Ovary (tissue), 9 donors: ENCODE data around the gene THSD7A. TPM values are rescaled to one million over a fixed set of nuclear protein-coding genes. Genes with fewer than 3 reads are reported as not detected.

Source experiments
- DNase-seq, 5 donors: peaks; one replicate each; pipeline ENCODE4 v3.0.0-alpha.2; 2019 to 2020
- H3K27ac ChIP-seq, 2 donors: fragments of 200-600 bp; one replicate each; pipeline versions ENCODE4 v1.5.1 to v1.8.0; 2019 to 2022
- H3K27me3 ChIP-seq: fragments of 200-600 bp; one replicate; pipeline ENCODE4 v1.8.0; 2022
- H3K36me3 ChIP-seq: fragments of 200-600 bp; sonication (generic); one replicate; pipeline ENCODE4 v1.5.1; 2019
- H3K4me1 ChIP-seq: one replicate; pipeline ENCODE4 v1.8.1; 2013; ENCODE audit warnings: mild to moderate bottlenecking, moderate library complexity; ENCODE audit not compliant: insufficient read depth
- H3K4me3 ChIP-seq: fragments of 200-600 bp; sonication (generic); one replicate; pipeline ENCODE4 v1.5.1; 2017
- H3K9me3 ChIP-seq, 2 donors: fragments of 200-600 bp in 1 of 2; sonication (generic) in 1 of 2; one replicate each; pipeline versions ENCODE4 v1.5.1 to v1.8.1; 2013 to 2019; ENCODE audit warnings: mild to moderate bottlenecking in 1 of 2, moderate library complexity in 1 of 2
- EP300 ChIP-seq: sonication (generic); formaldehyde crosslinking; IDR thresholded peaks from one replicate; pipeline ENCODE4 v1.6.1; 2017; ENCODE audit warnings: antibody characterized with exemption
- POLR2A ChIP-seq: fragments of 450-650 bp; IDR thresholded peaks from one replicate; pipeline ENCODE4 v1.6.1; 2017; ENCODE audit warnings: antibody characterized with exemption, mild to moderate bottlenecking, moderate library complexity
- WGBS, 3 donors: extraction: QIAGEN DNeasy Blood & Tissue Kit in 1 of 3; methylation state at CpG; one replicate each; pipeline versions ENCODE4 v1.1.5 to v1.1.7; 2013 to 2017; 5-methylcytosine and 5-hydroxymethylcytosine counted together
- intact Hi-C, 4 donors: fragments of 100-400 bp; cut with DNase I; formaldehyde crosslinking; loops; one replicate each; pipeline versions ENCODE4 v1.11.0 to v1.15.1; 2022 to 2023
- polyA plus RNA-seq, 2 donors: library from polyadenylated mRNA; stranded (reverse); fragments of 200-250 nt in 1 of 2; fragments of 350-450 nt in 1 of 2; fragmentation: Illumina TruSeq in 1 of 2; extraction: RNeasy Lipid Tissue Mini Kit (QIAGEN cat#74804) in 1 of 2; gene quantifications; one replicate each; pipeline ENCODE4 v1.2.3, GENCODE V29; 2013 to 2014
- total RNA-seq, 7 donors: library from RNA; depleted of rRNA in 2 of 7; stranded (reverse); fragments of >200 nt in 2 of 7; fragmentation: NEBNext Ultra II Directional in 3 of 7; extraction: Animal tissue kit (Norgen Biotek cat#: 25700) in 3 of 7; gene quantifications; one replicate each; pipeline versions ENCODE4 v1.1.0 to v1.2.4, GENCODE V29; 2016 to 2023
- TF ChIP-seq, protein P1 (sequence below), 3 donors: fragments of 450-650 bp in 2 of 3; fragments of 200-600 bp in 1 of 3; IDR thresholded peaks; one replicate each; pipeline versions ENCODE4 v1.5.1 to v1.8.0; 2016 to 2022; ENCODE audit warnings: antibody characterized with exemption in 3 of 3, mild to moderate bottlenecking in 1 of 3
- donor health status: DM: no; HTN: no; CAD: no; lungs with moderate emphysema.
- donor health status: DM: no; HTN: no; CAD: no.
- donor health status: Bipolar disorder and iron deficiency.
- donor health status: DM: yes; HTN: yes; CAD: no.
- donor health status: DM: no; HTN: no; CAD: no.
- donor health status: DM: yes; HTN: yes; CAD: no.

THSD7A gene
- total and polyA plus RNA-seq, 9 donors, result 1.8 to 12.1 (median 3.6) TPM

DNA sequence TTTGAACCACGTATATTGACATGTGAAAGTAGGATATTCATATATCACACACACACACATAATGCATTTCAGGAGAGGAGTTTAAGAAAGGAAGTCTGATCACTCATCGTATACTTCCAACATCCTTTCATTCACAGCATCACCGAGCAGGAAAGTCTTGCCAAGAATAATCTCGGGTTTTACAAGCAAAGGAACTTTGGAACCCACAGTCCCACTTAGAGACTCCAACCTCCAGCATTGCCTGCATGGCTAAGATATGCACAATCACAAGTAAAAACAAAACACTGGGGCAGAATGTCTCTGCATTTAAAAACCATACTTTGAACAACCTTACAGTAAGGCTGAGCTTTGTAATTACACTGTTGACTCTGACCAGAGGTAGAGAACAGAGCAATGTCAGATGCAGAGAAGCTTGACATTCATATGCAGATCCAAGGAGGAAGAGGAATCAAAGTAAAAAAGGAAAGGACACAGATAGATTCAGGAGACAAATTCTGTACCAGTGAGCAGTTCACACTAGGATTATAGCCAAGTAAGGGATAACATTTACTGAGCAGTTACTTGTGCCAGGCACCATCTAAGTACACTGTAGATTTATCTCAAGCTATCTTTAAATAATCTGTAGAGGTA, 14.8 kb downstream of the THSD7A start:
- H3K27me3 ChIP-seq, result no peaks in the 10 kb centered on the region
- intact Hi-C loops, result no loop called here
- no peak for DNase-seq

DNA sequence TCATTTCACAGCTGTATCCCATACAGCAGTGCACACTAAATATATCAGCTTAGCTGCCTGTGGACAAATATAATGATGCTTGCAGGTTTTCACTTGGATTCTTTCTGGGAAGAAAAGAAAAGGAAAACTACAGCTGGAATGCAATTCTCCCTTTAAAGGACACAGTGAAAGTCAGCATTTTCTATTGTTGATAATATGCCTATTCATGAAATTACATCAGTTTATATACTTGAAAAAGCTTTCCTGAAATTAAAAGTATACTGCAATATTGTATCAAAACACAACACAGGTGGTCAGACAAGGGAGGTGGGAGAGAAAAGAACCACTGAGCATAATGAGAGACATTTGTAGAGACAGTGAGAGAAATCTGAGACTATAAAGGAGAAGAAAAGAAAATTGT, 20.3 kb downstream of the THSD7A start:
- Histone ChIP-seq H3K9me3 (no peaks in the 10 kb centered on the region), H3K27ac (no peak overlapping the region), H3K27me3 (no peaks in the 10 kb centered on the region), H3K4me1 (no peaks in the 10 kb centered on the region), H3K36me3 (no peaks in the 10 kb centered on the region), H3K4me3 (no peak overlapping the region)
- DNase-seq, result no peak
- no peak for TF ChIP-seq POLR2A
- TF ChIP-seq, protein P1, sequence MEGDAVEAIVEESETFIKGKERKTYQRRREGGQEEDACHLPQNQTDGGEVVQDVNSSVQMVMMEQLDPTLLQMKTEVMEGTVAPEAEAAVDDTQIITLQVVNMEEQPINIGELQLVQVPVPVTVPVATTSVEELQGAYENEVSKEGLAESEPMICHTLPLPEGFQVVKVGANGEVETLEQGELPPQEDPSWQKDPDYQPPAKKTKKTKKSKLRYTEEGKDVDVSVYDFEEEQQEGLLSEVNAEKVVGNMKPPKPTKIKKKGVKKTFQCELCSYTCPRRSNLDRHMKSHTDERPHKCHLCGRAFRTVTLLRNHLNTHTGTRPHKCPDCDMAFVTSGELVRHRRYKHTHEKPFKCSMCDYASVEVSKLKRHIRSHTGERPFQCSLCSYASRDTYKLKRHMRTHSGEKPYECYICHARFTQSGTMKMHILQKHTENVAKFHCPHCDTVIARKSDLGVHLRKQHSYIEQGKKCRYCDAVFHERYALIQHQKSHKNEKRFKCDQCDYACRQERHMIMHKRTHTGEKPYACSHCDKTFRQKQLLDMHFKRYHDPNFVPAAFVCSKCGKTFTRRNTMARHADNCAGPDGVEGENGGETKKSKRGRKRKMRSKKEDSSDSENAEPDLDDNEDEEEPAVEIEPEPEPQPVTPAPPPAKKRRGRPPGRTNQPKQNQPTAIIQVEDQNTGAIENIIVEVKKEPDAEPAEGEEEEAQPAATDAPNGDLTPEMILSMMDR (IDR thresholded peaks at IDR 0.05), result no peak
- no peak for TF ChIP-seq EP300
- intact Hi-C loops, result no loop called here

More for the DNA sequence above, 14.8 kb downstream of the THSD7A start:
- WGBS, 3 donors, result 44 to 47% (median 47%) methylated on average over 4 of the region's 4 CpGs
- Histone ChIP-seq H3K4me1 (no peaks in the 10 kb centered on the region), H3K4me3 (no peak overlapping the region), H3K36me3 (no peaks in the 10 kb centered on the region), H3K27ac (no peak overlapping the region), H3K9me3 (no peaks in the 10 kb centered on the region)
- TF ChIP-seq EP300 (no peak), POLR2A (no peak)
- TF ChIP-seq, protein P1 (IDR thresholded peaks at IDR 0.05), result no peak

DNA sequence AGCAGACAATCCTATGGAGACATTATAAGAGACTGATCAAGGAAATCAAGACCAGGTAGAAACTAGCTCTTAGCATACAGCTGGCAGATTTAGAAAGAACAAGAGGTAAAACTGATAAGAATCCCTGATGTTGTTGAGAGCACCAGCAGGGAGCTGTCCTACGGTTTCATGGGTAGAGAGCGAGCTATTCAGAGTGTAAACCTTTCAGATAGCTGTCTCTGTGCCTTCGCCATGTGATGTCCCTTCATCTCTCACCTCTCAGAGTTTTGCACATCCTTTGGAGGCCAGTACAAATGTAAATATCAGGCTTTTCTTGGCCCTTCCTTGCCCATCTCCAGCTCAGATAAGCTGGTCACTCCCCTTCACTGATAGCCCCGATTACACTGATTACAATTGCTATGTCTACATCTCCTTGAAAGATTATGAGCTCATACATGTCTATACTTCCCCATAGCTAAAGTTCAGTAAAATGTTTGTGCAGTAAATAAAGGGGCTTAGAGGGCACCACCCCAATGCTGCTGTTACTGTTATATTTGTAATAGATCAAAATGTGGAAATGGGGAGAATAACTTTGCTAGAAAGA, 21.9 kb downstream of the THSD7A start:
- no peaks in the 10 kb centered on the region for H3K9me3 ChIP-seq
- 73 to 86% (median 80%) methylated on average over 4 of the region's 4 CpGs for WGBS, 3 donors
- no peak overlapping the region for H3K27ac ChIP-seq
- intact Hi-C loops, result no loop called here
- H3K4me3 ChIP-seq, result no peak overlapping the region
- DNase-seq, result no peak
- no peaks in the 10 kb centered on the region for H3K27me3 ChIP-seq
- TF ChIP-seq, protein P1 (IDR thresholded peaks at IDR 0.05), result no peak
- TF ChIP-seq EP300 (no peak), POLR2A (no peak)
- no peaks in the 10 kb centered on the region for H3K36me3 ChIP-seq
- no peaks in the 10 kb centered on the region for H3K4me1 ChIP-seq

DNA sequence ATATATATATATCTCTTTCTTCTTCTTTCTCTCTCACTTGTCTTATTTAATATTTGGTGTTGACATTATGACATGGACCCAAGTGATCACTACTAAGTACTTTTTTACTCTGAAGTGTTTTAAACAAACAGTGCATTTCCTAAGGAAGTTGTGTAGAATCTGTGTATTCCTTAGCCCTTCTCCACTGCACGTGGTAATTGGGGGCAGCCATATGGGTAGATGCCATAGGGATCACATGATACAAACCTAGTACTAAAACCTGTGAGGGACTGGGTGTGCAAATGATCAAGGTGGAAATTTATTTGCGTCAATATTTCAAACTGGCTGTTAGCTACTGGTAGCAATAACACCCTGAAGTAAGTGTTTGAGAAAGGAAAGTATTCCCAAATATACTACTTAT, 25.0 kb downstream of the THSD7A start:
- DNase-seq, result no peak
- H3K27ac ChIP-seq, result no peak overlapping the region
- H3K36me3 ChIP-seq, result no peaks in the 10 kb centered on the region
- no peaks in the 10 kb centered on the region for H3K4me1 ChIP-seq
- TF ChIP-seq POLR2A (no peak), EP300 (no peak)
- TF ChIP-seq, protein P1 (IDR thresholded peaks at IDR 0.05), result no peak
- intact Hi-C loops, result no loop called here
- H3K9me3 ChIP-seq, result no peaks in the 10 kb centered on the region
- no peaks in the 10 kb centered on the region for H3K27me3 ChIP-seq
- H3K4me3 ChIP-seq, result no peak overlapping the region
- WGBS, 3 donors, result 80 to 81% (median 81%) methylated on average over 2 of the region's 2 CpGs
